Activated CD4-positive, alpha-beta T cell treated with anti-CD3 and anti-CD28 coated beads, Interleukin-2, amount 50 U/mL, for 24 hours (primary cell): Measurements from ENCODE around the gene ZNF22.

Experiments used
- DNase-seq, 2 donors: peaks; one replicate each; pipeline ENCODE4 v3.0.0-alpha.2; 2020; ENCODE audit warnings: low read depth in 1 of 2, low spot score in 1 of 2

The ZNF22 gene

DNA sequence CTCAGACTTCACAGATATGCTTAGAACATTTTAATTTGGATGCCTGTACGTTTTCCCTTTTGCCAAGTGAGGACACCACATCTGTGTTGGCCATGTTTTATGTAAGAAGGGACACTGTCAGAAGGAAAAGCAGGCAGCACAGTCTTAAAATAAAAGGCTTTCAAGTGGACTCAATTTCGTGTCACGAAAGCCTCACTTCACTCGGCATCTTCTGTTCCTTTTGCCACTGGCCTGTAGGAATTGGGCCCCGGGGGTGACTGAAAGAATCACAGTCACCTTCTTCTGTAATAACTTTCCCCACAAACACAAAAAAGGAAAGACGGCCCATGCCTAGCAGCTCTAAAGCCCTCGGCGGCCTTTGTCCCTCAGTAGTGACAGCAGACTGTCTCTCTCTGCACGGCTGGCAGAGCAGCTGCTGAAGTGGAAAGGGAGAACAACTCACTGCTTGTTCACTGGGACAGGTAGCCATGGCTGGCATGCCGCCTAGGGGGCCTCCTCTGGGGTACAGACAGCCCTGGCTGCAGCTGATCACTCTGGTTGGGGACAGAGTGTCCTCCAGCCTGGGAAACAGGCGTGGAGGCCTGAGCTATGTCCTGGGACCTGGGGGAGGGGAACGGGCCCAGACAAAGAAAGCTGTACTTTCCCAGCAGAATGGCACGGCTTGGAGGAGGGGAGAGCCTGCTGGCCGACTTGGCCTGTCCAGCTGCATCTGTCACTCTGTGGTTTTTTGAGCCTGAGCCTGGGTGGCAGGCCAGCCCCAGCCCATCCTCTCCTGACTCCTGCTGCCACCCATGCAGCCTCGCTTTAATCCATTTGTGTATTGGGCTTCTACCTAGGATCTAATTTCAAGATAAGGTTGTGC, 36.7 kb upstream of the ZNF22 start:
- no peak for DNase-seq

DNA sequence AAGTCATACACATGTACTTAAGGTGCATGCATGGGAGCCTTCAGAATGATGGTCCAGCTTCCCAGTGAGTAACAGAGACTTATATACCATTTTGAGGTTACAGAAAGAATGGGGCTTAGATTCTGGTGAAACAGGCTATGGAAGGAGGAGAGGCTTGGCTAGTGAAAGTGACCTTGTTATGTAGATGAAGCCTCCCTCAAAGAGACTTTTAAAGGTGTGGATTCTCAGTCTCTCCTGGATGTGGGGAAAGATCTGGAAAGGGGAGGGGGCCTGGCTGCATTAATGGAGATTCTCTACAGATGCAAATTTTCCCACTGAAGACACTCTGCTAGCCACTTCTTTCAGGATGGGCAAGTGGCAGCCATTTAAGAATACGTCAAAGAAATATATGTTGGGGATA, 35.6 kb upstream of the ZNF22 start:
- DNase-seq, result no peak

GRCh38 chr10:44965651-44966097, 35.0 kb upstream of the ZNF22 start:
- no peak for DNase-seq

- no peak for DNase-seq
Observed at GRCh38 chr10:44966129-44966815, 34.5 kb upstream of the ZNF22 start.

- DNase-seq, result no peak
Observed at GRCh38 chr10:44966816-44967509, 33.8 kb upstream of the ZNF22 start.

DNA sequence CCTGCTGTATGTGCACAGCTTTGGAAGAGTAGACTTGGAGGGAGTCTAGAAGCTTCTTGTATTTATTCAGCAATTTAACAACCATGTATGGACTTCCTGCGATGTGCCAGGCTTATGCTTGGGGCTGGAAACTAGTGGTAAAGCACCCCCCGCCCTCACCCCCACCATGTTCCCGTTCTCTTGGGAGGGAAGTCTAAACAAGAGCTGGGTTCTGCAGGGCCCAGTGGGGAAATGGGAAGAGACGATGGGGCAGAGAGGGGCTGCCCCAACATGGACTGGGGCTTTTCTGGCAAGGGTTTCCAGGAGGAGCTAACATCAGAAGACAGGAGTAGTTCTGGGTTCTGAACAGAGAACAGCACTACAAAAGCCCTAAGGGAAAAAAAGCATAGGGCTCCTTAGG, 33.1 kb upstream of the ZNF22 start:
- no peak for DNase-seq

GRCh38 chr10:44968091-44968490, 32.6 kb upstream of the ZNF22 start:
- no peak for DNase-seq

- no peak for DNase-seq
Observed at GRCh38 chr10:44968500-44969400, 32.0 kb upstream of the ZNF22 start.

DNA sequence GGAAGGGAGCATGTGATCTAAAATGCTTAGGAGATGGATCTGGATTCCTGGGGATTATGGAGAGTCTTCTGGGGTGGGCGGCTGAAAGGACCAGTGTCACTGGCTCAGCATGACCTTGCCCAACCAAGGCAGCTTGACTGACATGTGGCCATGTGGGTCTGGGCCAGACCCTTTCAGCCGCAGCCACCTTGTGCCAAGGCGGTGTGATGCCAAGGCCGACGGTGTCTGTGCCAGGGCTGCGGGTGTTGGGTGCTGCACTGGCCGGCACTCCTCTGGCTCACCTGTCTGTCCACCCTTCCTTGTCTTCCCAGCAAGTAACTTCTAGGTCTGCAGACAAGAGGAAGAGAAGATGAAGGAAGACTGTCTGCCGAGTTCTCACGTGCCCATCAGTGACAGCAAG, 30.9 kb upstream of the ZNF22 start:
- DNase-seq, result no peak

DNA sequence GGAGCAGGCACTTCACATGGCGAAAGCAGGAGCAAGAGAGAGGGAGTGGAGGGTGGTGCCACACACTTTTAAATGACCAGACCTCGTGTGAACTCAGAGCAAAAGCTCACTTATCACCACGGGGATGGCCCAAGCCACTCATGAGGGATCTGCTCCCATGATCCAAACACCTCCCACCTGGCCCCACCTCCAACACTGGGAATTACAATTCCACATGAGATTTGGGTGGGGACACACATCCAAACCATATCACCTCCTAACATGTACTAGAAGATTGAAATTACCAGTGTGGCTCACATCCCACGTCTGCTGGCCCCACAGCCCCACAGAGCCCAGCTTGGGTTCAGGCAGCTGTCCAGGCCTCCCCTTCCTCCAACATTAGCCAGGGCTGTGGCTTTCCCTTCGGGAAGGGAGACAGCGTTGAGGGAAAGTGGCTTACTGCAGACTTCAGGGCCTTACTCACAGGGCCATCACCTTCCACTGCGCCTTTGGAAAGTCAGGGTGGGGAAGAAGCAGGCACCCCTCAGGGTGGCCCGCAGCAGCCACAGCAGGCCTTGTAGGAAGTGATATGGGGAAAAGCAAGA, 29.8 kb upstream of the ZNF22 start:
- no peak for DNase-seq

GRCh38 chr10:44971434-44971833, 29.3 kb upstream of the ZNF22 start:
- DNase-seq, result no peak

- no peak for DNase-seq
Observed at GRCh38 chr10:44971935-44972757, 28.6 kb upstream of the ZNF22 start.

- no peak for DNase-seq
Observed at GRCh38 chr10:44972874-44973306, 27.8 kb upstream of the ZNF22 start.

GRCh38 chr10:44973323-44974081, 27.2 kb upstream of the ZNF22 start:
- DNase-seq, result no peak

GRCh38 chr10:44974082-44974627, 26.6 kb upstream of the ZNF22 start:
- DNase-seq, result no peak

DNA sequence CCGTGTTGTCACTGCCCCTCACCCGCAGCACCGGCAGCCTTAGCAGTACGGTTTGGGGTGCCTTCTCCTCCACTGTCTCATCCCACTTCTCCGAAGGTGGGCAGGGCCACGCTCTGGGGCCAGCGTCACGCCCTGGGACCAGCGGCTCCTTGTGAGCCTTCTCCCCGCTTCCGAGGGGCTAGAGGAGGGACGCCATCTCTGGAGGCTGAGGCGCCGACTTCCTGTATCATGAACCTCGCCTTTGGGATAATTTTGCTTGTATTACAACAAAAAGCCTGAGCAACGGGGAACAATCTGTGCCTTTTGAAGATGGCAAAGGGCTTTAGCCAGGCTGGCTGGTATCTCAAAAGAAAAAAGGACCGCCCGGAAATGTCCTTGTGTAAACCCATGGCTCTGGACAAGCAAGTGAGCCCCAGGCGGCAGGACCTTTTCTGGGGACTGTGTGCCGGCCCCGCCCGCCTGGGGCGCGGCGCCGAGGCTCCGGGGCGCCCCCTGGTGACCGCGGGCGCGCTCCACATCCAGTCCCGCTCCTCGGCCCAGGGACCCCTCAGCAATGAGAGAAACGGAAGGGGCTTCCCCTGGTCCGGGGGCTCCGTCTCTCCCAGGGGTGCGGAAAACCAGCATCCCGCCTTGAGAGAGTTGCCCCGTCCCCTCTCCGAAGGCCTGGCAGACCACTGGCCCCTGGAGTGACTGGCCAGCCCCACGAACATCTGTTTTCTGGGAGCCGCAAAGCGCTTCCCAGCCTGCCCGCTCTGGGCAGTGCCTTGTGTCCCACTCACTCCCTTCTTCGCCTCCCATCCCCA, 25.9 kb upstream of the ZNF22 start:
- DNase-seq, result peak; percentile 41 to 49

GRCh38 chr10:44975431-44976331, 25.0 kb upstream of the ZNF22 start:
- DNase-seq, result no peak
